T-helper 1 cell treated with Interleukin-12 subunit alpha and Interleukin-12 subunit beta and Interleukin-4 antibody, amounts not matched to agents 30 ng/mL and 1 ng/mL, for 36 hours (primary cell): ENCODE measurements around the gene ITGA8. TPM values are rescaled to one million over a fixed set of nuclear protein-coding genes. Genes with fewer than 3 reads are reported as not detected.
"Not testable (repeated sequence)": the region's sequence is repeated elsewhere in the genome, so short reads cannot be mapped to it uniquely, and the experiment has no call there.

ENCODE experiments used
- intact Hi-C: fragments of 100-400 bp; cut with micrococcal nuclease; formaldehyde crosslinking; loops from one replicate; pipeline ENCODE4 v1.15.1; 2024
- total RNA-seq: library from RNA; stranded (reverse); gene quantifications from 2 replicates; pipeline ENCODE4 v1.2.3, GENCODE V29; 2022

Gene ITGA8
- total RNA-seq, 1 donor from 2014 or later: not detected

GRCh38 chr10:15562578-15562977 is 157.1 kb downstream of the ITGA8 start:
- intact Hi-C loops: no loop called here

GRCh38 chr10:15562116-15562515 is 157.6 kb downstream of the ITGA8 start:
- intact Hi-C loops: no loop called here

GRCh38 chr10:15558136-15558535 is 161.6 kb downstream of the ITGA8 start:
- intact Hi-C loops: no loop called here

GRCh38 chr10:15557168-15557567 is 162.6 kb downstream of the ITGA8 start:
- intact Hi-C loops: not testable (repeated sequence)

GRCh38 chr10:15550950-15551349 is 168.8 kb downstream of the ITGA8 start:
- intact Hi-C loops: no loop called here

GRCh38 chr10:15548331-15548730 is 171.4 kb downstream of the ITGA8 start:
- intact Hi-C loops: no loop called here

GRCh38 chr10:15546606-15547005 is 173.1 kb downstream of the ITGA8 start:
- intact Hi-C loops: no loop called here

- intact Hi-C loops: no loop called here
These were observed 173.8 kb downstream of the ITGA8 start for GRCh38 chr10:15545884-15546283.

GRCh38 chr10:15545266-15545665 is 174.5 kb downstream of the ITGA8 start:
- intact Hi-C loops: no loop called here

GRCh38 chr10:15543994-15544393 is 175.7 kb downstream of the ITGA8 start:
- intact Hi-C loops: no loop called here

GRCh38 chr10:15542817-15543216 is 176.9 kb downstream of the ITGA8 start:
- intact Hi-C loops: no loop called here

- intact Hi-C loops: no loop called here
These were observed 178.3 kb downstream of the ITGA8 start for GRCh38 chr10:15541376-15541775.

- intact Hi-C loops: no loop called here
These were observed 179.0 kb downstream of the ITGA8 start for GRCh38 chr10:15540727-15541126.

GRCh38 chr10:15539262-15539661 is 180.5 kb downstream of the ITGA8 start:
- intact Hi-C loops: no loop called here

GRCh38 chr10:15534928-15535538 is 184.7 kb downstream of the ITGA8 start:
- intact Hi-C loops: not testable (repeated sequence)

GRCh38 chr10:15531927-15532722 is 187.6 kb downstream of the ITGA8 start:
- intact Hi-C loops: no loop called here

- intact Hi-C loops: no loop called here
These were observed 190.9 kb downstream of the ITGA8 start for GRCh38 chr10:15528859-15529239.

GRCh38 chr10:15526754-15527153 is 193.0 kb downstream of the ITGA8 start:
- intact Hi-C loops: no loop called here

GRCh38 chr10:15521328-15521903 is 198.3 kb downstream of the ITGA8 start:
- intact Hi-C loops: no loop called here

GRCh38 chr10:15518250-15518649 is 201.5 kb downstream of the ITGA8 start:
- intact Hi-C loops: no loop called here

- intact Hi-C loops: no loop called here
These were observed 203.3 kb downstream of the ITGA8 start for GRCh38 chr10:15516256-15517085.

GRCh38 chr10:15515202-15515601 is 204.5 kb downstream of the ITGA8 start:
- intact Hi-C loops: no loop called here
